ENCODE data around the gene THAP4. TPM values are rescaled to one million over a fixed set of nuclear protein-coding genes. Genes with fewer than 3 reads are reported as not detected.
A peak's percentile ranks its signal among the peaks of the same experiment; 100 is the strongest.
"Not testable (repeated sequence)": the region's sequence is repeated elsewhere in the genome, so short reads cannot be mapped to it uniquely, and the experiment has no call there.

The THAP4 gene
- total RNA-seq, 1 donor from 2014 or later: 46.0 TPM

DNA sequence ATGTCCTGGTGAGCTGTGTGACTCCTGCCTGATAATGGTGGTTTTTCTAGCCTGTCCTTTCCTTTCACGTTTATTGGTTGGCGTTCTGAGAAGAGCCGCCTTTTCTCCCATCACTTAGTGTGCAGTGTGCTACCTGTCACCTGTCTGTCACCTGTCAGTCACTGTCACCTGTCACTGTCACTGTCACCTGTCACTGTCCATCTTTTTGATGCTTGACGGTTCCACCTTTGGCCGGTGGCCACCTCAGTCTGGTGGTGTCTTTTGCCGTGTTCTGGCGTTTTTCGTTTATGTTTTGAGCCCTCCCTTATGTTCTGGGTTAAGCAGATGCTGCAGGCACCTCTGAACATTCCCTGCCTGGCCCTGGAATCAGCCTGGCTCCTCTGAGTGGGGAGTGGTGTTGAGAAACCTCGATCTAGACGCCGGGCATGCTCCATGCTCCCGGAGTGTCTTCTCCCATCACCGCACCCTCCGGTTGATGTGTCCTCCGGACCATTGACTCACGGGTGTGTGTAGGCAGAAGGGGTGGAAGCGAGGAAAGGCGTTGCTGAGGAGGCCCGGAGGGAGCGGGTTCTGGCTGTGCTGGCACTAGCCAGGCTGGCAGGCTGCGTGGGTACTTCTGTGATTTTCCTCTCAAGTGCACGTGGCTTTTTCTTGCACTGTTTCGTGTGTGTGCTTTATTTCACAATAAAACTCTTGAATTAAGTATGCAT lies 28.9 kb upstream of the THAP4 start:
- DNase-seq (ENCODE audit: low read depth) (peak; percentile 25), FAIRE-seq (no peak)
- Histone ChIP-seq H4K20me1 (ENCODE audit: insufficient read depth, low read length) (peaks cover 9% of the 10 kb centered on the region), H3K27me3 (ENCODE audit: insufficient read depth, low read length) (no peaks in the 10 kb centered on the region), H3K4me2 (ENCODE audit: low read length) (peak overlapping the region; percentile 78), H3K27ac (ENCODE audit: low read depth, low read length) (peak overlapping the region; percentile 94), H2AFZ (ENCODE audit: low read depth, low read length) (peak overlapping the region; percentile 71), H3K9me3 (ENCODE audit: insufficient read depth, low read depth, low read length) (no peaks in the 10 kb centered on the region), H3K4me1 (ENCODE audit: insufficient read depth, low read length) (peaks cover 27% of the 10 kb centered on the region), H3K4me3 (ENCODE audit: insufficient read depth, low read depth, low read length) (peak overlapping the region; percentile 31), H3K79me2 (ENCODE audit: insufficient read depth, low read length) (no peaks in the 10 kb centered on the region), H3K9ac (ENCODE audit: low read length) (peak overlapping the region; percentile 83), H3K36me3 (ENCODE audit: insufficient read depth, low read length) (peaks cover 2% of the 10 kb centered on the region)
- H3K4me3 Mint-ChIP-seq (ENCODE audit: unreplicated experiment): peak overlapping the region; percentile 1
- peaks cover 17% of the 10 kb centered on the region for H3K4me1 Mint-ChIP-seq (ENCODE audit: low read depth, unreplicated experiment)
- H3K36me3 Mint-ChIP-seq (ENCODE audit: low read depth, unreplicated experiment): peaks cover 5% of the 10 kb centered on the region
- TF ChIP-seq, protein P1, sequence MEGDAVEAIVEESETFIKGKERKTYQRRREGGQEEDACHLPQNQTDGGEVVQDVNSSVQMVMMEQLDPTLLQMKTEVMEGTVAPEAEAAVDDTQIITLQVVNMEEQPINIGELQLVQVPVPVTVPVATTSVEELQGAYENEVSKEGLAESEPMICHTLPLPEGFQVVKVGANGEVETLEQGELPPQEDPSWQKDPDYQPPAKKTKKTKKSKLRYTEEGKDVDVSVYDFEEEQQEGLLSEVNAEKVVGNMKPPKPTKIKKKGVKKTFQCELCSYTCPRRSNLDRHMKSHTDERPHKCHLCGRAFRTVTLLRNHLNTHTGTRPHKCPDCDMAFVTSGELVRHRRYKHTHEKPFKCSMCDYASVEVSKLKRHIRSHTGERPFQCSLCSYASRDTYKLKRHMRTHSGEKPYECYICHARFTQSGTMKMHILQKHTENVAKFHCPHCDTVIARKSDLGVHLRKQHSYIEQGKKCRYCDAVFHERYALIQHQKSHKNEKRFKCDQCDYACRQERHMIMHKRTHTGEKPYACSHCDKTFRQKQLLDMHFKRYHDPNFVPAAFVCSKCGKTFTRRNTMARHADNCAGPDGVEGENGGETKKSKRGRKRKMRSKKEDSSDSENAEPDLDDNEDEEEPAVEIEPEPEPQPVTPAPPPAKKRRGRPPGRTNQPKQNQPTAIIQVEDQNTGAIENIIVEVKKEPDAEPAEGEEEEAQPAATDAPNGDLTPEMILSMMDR (IDR thresholded peaks at IDR 0.05; ENCODE audit: insufficient read depth, low read depth, low read length): no peak
- TF ChIP-seq EZH2 (IDR thresholded peaks at IDR 0.05; ENCODE audit: insufficient read depth, low read length): no peak
- no peaks in the 10 kb centered on the region for H3K27me3 Mint-ChIP-seq (ENCODE audit: low read depth, unreplicated experiment)
- peak overlapping the region; percentile 88 for H3K27ac Mint-ChIP-seq (ENCODE audit: unreplicated experiment)
- no peaks in the 10 kb centered on the region for H3K9me3 Mint-ChIP-seq (ENCODE audit: unreplicated experiment)

- not testable (repeated sequence) for DNase-seq (ENCODE audit: low read depth); H3K9me3 ChIP-seq (ENCODE audit: insufficient read depth, low read depth, low read length); H3K27ac Mint-ChIP-seq (ENCODE audit: unreplicated experiment); H3K27ac ChIP-seq (ENCODE audit: low read depth, low read length); H3K4me2 ChIP-seq (ENCODE audit: low read length); H2AFZ ChIP-seq (ENCODE audit: low read depth, low read length); H3K27me3 Mint-ChIP-seq (ENCODE audit: low read depth, unreplicated experiment); H3K9ac ChIP-seq (ENCODE audit: low read length); FAIRE-seq; H3K36me3 ChIP-seq (ENCODE audit: insufficient read depth, low read length); H3K4me3 ChIP-seq (ENCODE audit: insufficient read depth, low read depth, low read length); H3K9me3 Mint-ChIP-seq (ENCODE audit: unreplicated experiment); H3K79me2 ChIP-seq (ENCODE audit: insufficient read depth, low read length); H3K27me3 ChIP-seq (ENCODE audit: insufficient read depth, low read length); H3K4me3 Mint-ChIP-seq (ENCODE audit: unreplicated experiment)
- Mint-ChIP-seq H3K4me1 (ENCODE audit: low read depth, unreplicated experiment) (peaks cover 17% of the 10 kb centered on the region), H3K36me3 (ENCODE audit: low read depth, unreplicated experiment) (peaks cover 22% of the 10 kb centered on the region)
- Histone ChIP-seq H4K20me1 (ENCODE audit: insufficient read depth, low read length) (peaks cover 14% of the 10 kb centered on the region), H3K4me1 (ENCODE audit: insufficient read depth, low read length) (peaks cover 27% of the 10 kb centered on the region)
Observed at GRCh38 chr2:241662731-241663130, 25.8 kb upstream of the THAP4 start.

DNA sequence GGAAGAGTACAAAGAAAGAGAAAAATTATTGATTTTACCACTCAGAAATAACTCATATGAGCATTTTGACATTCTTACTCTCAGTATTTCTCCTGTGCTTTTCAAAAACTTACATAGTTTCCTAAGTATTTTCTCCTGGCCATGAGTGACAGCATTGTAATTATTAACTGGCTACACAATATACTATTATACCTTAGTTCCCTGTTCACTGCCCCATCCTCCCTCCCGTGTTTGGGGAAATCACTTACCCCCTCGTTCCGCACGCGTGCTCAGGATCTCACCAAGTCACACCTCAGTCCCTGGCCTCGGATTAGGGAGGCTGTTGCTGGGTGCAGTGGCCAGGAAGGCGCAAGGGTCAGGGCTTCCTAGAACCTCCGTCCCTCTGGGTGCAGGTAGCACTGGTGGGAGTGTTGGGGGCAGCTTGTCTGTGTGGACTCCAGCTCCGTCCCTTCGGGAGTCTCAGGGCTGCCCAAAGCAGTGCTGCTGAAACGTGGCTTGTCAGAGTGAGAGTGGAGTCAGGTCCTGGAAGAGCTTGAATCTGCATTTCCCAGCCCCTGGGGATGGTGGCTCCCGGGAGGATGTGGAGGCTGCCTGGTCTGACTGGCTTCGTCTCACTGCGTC lies 23.7 kb upstream of the THAP4 start:
- H3K4me1 Mint-ChIP-seq (ENCODE audit: low read depth, unreplicated experiment): peaks cover 10% of the 10 kb centered on the region
- peaks cover 13% of the 10 kb centered on the region for H3K4me1 ChIP-seq (ENCODE audit: insufficient read depth, low read length)
- H4K20me1 ChIP-seq (ENCODE audit: insufficient read depth, low read length): peaks cover 14% of the 10 kb centered on the region
- H3K27ac Mint-ChIP-seq (ENCODE audit: unreplicated experiment): no peak overlapping the region
- no peaks in the 10 kb centered on the region for H3K27me3 ChIP-seq (ENCODE audit: insufficient read depth, low read length)
- no peaks in the 10 kb centered on the region for H3K27me3 Mint-ChIP-seq (ENCODE audit: low read depth, unreplicated experiment)
- no peaks in the 10 kb centered on the region for H3K9me3 Mint-ChIP-seq (ENCODE audit: unreplicated experiment)
- no peak for TF ChIP-seq EZH2 (IDR thresholded peaks at IDR 0.05; ENCODE audit: insufficient read depth, low read length)
- H3K4me3 ChIP-seq (ENCODE audit: insufficient read depth, low read depth, low read length): no peak overlapping the region
- peaks cover 14% of the 10 kb centered on the region for H3K36me3 ChIP-seq (ENCODE audit: insufficient read depth, low read length)
- H3K9ac ChIP-seq (ENCODE audit: low read length): no peak overlapping the region
- FAIRE-seq (no peak), DNase-seq (ENCODE audit: low read depth) (no peak)
- no peak overlapping the region for H3K27ac ChIP-seq (ENCODE audit: low read depth, low read length)
- H3K4me3 Mint-ChIP-seq (ENCODE audit: unreplicated experiment): no peak overlapping the region
- H3K36me3 Mint-ChIP-seq (ENCODE audit: low read depth, unreplicated experiment): peaks cover 27% of the 10 kb centered on the region
- no peak overlapping the region for H3K4me2 ChIP-seq (ENCODE audit: low read length)
- no peaks in the 10 kb centered on the region for H3K9me3 ChIP-seq (ENCODE audit: insufficient read depth, low read depth, low read length)
- no peak overlapping the region for H2AFZ ChIP-seq (ENCODE audit: low read depth, low read length)
- H3K79me2 ChIP-seq (ENCODE audit: insufficient read depth, low read length): no peaks in the 10 kb centered on the region
